Ishikawa (cell line): ENCODE measurements around the gene UBE3B.
A peak's percentile ranks its signal among the peaks of the same experiment; 100 is the strongest.

Experiments
- CEBPB ChIP-seq: IDR thresholded peaks from 2 replicates; pipeline ENCODE4 v1.6.1; 2012
- CREB1 ChIP-seq: IDR thresholded peaks from 2 replicates; pipeline ENCODE4 v1.6.1; 2012; ENCODE audit warnings: low read depth
- EGR1 ChIP-seq: IDR thresholded peaks from 2 replicates; pipeline ENCODE4 v1.6.1; 2012
- EP300 ChIP-seq: IDR thresholded peaks from 2 replicates; pipeline ENCODE4 v1.6.1; 2012; ENCODE audit warnings: borderline replicate concordance
- FOXM1 ChIP-seq: IDR thresholded peaks from 2 replicates; pipeline ENCODE4 v1.6.1; 2012; ENCODE audit warnings: low read depth, borderline replicate concordance
- NFIC ChIP-seq: IDR thresholded peaks from 2 replicates; pipeline ENCODE4 v1.6.1; 2012
- RAD21 ChIP-seq: IDR thresholded peaks from 2 replicates; pipeline ENCODE4 v1.6.1; 2012; ENCODE audit warnings: low read depth
- TAF1 ChIP-seq: IDR thresholded peaks from 2 replicates; pipeline ENCODE4 v1.6.1; 2012; ENCODE audit warnings: low read depth, mild to moderate bottlenecking
- TCF12 ChIP-seq: IDR thresholded peaks from 2 replicates; pipeline ENCODE4 v1.6.1; 2012; ENCODE audit warnings: low read depth
- TEAD4 ChIP-seq: IDR thresholded peaks from 2 replicates; pipeline ENCODE4 v1.6.1; 2012
- YY1 ChIP-seq: IDR thresholded peaks from 2 replicates; pipeline ENCODE4 v1.6.1; 2012; ENCODE audit warnings: low read depth
- ZBTB7A ChIP-seq: IDR thresholded peaks from 2 replicates; pipeline ENCODE4 v1.6.1; 2012; ENCODE audit warnings: low read depth
- TF ChIP-seq, protein P1 (sequence below): IDR thresholded peaks from 2 replicates; pipeline ENCODE4 v1.6.1; 2012; ENCODE audit warnings: low read depth, mild to moderate bottlenecking
- TF ChIP-seq, protein P2 (sequence below): IDR thresholded peaks from 2 replicates; pipeline ENCODE4 v1.6.1; 2012
- TF ChIP-seq, protein P3 (sequence below): IDR thresholded peaks from 2 replicates; pipeline ENCODE4 v1.6.1; 2012

UBE3B gene

DNA sequence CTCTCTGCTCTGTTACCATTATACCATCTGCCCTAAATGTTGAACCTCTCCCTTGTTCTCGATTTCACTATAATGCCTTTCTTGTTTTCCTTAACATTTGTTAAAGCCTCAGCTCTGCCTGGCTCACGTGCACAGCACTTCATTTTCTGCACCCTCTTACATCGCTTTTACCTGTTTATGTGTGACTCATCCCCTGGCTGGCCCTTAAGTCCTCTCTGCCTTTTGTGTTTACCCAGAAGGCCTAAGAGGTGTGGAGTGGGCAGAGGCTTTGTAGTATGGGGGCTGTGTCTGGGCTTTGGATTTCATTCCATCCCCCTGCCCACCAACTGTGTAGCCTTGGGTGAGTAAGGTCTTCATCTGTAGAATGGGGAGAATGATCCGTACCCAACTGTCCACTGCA is 36.5 kb downstream of the UBE3B start:
- TF ChIP-seq CEBPB = no peak

DNA sequence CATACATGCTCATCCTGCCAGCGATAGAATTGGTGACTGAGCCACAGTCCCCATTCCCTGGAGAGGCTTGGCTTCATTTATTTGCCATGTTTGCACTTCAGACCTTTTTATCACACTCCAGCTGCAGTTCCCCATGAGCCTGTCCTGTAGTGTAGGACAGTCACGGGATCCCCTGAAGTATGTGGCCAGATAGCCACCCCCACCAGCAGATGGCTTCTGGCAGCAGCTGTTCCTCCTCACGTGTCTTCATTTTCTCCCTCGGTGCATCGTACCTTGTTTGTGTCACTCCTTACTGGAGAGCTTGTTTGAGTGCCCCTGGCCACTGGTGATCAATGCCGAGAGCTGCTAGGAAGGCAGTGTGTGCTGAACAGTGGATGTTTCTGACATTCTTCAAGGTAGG is 40.2 kb downstream of the UBE3B start:
- no peak for TF ChIP-seq EGR1
- TF ChIP-seq TCF12 = no peak
- no peak for TF ChIP-seq TAF1

DNA sequence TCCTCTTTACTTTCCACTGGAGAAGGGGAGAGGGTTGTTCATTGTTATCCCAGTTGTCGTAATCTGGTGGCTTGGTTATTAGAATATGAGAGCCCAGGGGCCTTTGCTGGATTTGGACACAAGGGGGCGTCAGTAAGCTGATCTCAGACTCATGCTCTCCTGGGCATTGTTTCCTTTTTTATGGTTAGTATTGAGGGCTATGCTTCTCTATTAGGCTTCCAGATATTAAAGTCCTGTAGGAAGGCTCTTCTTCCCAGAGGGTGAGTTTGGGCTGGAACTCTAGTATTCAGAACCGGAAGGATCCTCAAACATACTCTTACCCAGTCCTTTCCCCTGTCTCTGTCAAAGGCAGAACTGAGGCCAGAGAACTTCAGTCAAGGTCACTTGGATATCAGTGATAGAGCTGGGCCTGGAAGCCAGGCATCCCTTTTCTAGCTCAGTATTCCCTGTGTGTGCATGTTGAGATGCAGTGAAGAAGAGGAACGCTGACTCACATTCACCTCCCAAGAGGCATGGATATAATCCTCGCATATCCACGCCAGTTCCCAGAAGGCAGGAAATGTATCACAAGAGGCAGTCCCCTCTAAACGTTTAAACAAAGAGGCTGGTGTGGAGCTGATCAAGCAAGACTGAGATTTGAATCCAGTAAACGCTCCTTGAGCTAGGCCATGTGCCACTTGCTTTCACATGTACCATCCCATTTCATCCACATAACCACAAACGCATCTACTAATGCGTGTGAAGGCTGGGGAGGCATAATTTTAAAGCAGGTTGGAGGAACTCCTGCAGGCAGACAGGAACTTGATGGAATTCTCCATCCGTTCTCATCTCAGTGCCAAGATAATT is 41.6 kb downstream of the UBE3B start:
- TF ChIP-seq EGR1 = no peak
- TF ChIP-seq RAD21 = peak; percentile 75

DNA sequence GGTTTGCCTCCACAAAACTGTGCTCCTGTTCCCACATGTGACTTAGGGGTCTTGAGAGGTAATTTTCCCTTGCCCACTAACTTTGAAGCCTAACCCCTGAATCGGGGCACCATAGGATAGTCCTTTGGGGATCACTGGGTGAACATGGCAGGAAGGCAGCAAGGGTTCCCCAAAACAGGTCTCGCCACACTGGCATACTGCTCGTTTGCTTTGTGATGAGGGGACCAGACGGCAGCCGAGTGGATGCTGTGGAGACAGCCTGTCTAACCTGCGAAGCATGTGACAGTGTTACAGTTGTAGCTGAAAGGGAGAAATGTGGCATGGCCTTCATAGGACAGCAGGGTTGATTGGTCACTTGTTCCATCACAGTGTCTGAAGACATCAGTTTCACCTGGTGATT is 42.4 kb downstream of the UBE3B start:
- TF ChIP-seq RAD21 = no peak
- no peak for TF ChIP-seq YY1
- no peak for TF ChIP-seq CEBPB
- TF ChIP-seq TAF1 = no peak
- TF ChIP-seq TCF12 = no peak
- TF ChIP-seq, protein P1, sequence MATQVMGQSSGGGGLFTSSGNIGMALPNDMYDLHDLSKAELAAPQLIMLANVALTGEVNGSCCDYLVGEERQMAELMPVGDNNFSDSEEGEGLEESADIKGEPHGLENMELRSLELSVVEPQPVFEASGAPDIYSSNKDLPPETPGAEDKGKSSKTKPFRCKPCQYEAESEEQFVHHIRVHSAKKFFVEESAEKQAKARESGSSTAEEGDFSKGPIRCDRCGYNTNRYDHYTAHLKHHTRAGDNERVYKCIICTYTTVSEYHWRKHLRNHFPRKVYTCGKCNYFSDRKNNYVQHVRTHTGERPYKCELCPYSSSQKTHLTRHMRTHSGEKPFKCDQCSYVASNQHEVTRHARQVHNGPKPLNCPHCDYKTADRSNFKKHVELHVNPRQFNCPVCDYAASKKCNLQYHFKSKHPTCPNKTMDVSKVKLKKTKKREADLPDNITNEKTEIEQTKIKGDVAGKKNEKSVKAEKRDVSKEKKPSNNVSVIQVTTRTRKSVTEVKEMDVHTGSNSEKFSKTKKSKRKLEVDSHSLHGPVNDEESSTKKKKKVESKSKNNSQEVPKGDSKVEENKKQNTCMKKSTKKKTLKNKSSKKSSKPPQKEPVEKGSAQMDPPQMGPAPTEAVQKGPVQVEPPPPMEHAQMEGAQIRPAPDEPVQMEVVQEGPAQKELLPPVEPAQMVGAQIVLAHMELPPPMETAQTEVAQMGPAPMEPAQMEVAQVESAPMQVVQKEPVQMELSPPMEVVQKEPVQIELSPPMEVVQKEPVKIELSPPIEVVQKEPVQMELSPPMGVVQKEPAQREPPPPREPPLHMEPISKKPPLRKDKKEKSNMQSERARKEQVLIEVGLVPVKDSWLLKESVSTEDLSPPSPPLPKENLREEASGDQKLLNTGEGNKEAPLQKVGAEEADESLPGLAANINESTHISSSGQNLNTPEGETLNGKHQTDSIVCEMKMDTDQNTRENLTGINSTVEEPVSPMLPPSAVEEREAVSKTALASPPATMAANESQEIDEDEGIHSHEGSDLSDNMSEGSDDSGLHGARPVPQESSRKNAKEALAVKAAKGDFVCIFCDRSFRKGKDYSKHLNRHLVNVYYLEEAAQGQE = no peak
- TF ChIP-seq EP300 = no peak
- no peak for TF ChIP-seq FOXM1
- TF ChIP-seq CREB1 = no peak
- TF ChIP-seq, protein P2, sequence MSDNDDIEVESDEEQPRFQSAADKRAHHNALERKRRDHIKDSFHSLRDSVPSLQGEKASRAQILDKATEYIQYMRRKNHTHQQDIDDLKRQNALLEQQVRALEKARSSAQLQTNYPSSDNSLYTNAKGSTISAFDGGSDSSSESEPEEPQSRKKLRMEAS = no peak
- TF ChIP-seq, protein P3, sequence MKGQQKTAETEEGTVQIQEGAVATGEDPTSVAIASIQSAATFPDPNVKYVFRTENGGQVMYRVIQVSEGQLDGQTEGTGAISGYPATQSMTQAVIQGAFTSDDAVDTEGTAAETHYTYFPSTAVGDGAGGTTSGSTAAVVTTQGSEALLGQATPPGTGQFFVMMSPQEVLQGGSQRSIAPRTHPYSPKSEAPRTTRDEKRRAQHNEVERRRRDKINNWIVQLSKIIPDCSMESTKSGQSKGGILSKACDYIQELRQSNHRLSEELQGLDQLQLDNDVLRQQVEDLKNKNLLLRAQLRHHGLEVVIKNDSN = no peak
- TF ChIP-seq EGR1 = no peak
- no peak for TF ChIP-seq NFIC
- no peak for TF ChIP-seq ZBTB7A
- TF ChIP-seq TEAD4 = no peak

DNA sequence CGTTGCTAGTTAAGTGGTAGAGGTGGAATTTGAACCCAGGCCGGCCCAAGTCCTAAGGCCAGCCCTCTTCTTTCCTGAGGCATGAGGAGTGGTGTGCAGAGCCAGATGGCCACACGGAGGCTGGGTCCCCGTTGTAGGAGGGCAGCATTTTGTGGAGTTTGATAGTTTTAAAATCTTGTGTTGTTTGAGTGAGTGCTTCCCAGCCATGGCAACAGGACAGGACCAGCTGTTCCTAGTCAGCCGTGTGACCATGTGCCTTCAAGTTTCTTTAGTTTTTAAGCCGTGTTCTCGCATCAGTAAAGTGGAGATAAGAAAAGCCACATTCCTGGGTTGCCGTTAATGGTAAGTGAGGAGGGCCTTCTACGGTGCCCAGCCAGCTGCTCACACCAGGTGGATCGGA is 44.4 kb downstream of the UBE3B start:
- TF ChIP-seq CEBPB (no peak), RAD21 (no peak), YY1 (no peak), FOXM1 (no peak), EP300 (no peak), TCF12 (no peak), ZBTB7A (no peak), EGR1 (no peak), CREB1 (no peak), TAF1 (no peak), TEAD4 (no peak), NFIC (no peak)
- TF ChIP-seq, protein P1 = no peak
- TF ChIP-seq, protein P3 = no peak
- TF ChIP-seq, protein P2 = no peak

DNA sequence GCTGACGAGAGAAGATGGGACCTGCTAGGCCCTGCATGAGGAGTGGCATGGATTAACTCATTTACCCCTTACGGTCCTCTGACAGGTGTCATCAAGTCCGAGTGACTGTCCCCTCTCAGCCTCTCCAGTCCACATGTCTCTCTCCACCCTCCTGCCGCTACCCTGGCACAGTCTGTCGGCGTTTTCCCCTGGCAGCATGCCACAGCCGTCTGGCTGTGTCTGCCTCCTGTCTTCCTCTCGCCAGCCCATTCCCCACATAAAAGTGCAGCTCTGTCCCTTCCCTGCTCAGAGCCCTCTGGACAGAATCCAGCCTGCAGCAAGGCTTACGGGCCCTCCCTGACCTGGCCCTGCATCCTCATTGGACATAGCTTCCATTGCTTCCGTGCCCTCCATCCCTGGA is 45.6 kb downstream of the UBE3B start:
- TF ChIP-seq RAD21 (no peak), ZBTB7A (no peak), FOXM1 (no peak), EGR1 (no peak), TAF1 (no peak), CEBPB (no peak), NFIC (no peak), EP300 (no peak), CREB1 (no peak), YY1 (no peak)
- TF ChIP-seq, protein P1 = no peak
